ENCODE results near the gene QKI.
A peak's percentile ranks its signal among the peaks of the same experiment; 100 is the strongest.

QKI gene

DNA sequence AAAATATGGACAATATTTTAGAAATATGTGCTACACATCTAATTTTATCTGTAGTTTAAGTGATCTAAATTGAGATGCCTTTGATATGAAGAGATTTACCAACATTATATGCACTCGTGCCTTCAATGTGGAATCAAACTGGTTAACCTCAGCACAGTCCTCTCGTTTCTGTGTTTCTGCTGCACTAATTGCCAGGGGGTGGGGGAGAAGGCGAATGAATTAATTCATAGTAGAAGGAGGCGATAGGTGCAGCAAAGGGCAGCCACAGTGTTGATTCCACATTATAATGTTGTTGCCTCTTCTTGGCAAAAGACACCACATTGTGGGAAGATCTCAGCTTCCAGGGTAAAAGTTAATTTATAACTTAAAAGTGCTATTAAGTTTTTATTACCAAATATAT lies 161.6 kb downstream of the QKI start:
- POLR2A ChIA-PET, result no interaction called here
- CTCF ChIA-PET, result no interaction called here
- H3K4me1 ChIP-seq (ENCODE audit: control insufficient read depth, insufficient read depth, low read length), result peaks cover 5% of the 10 kb centered on the region; the same call in 1 of the 2 replicates

DNA sequence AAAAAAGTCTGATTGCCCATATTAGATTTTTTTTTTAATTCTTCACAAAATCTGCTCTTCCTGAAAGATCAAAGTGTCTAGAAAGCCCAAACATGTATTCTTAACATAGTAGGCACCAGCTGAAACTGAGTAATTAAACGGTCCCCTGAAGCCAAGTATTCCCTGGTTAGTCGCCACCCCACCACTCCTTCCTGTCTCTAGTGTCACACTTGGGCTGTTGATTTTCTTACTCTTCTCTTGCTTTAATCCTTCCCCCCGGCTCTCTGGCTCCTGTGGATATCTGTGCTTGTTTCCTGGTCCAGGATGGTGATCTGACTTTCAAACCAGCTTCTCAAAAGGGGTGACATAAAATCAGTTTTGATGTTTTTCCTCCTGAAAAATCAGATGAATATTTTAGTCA lies 162.9 kb downstream of the QKI start:
- CTCF ChIA-PET, result interaction anchor here (0.6 to 1.1 kb wide), 2 partner anchors 84 to 267 kb away, joined by 3 read pairs; no protein-coding TSS in a partner anchor
- no peak overlapping the region for H3K4me3 ChIP-seq (ENCODE audit: low read depth, low read length)
- peaks cover 5% of the 10 kb centered on the region; the same call in 1 of the 2 replicates for H3K4me1 ChIP-seq (ENCODE audit: control insufficient read depth, insufficient read depth, low read length)
- TF ChIP-seq ZNF157 (tag by site-specific recombination; IDR thresholded peaks at IDR 0.05) (no peak), ZNF266 (tag by site-specific recombination; IDR thresholded peaks at IDR 0.05; ENCODE audit: low read depth) (no peak), ZNF514 (tag by site-specific recombination; IDR thresholded peaks at IDR 0.05) (no peak), SP2 (tag by site-specific recombination; IDR thresholded peaks at IDR 0.05) (no peak), ZNF341 (tag by site-specific recombination; IDR thresholded peaks at IDR 0.05; ENCODE audit: low read depth) (peak; percentile 41; the same call in 1 of the 2 replicates)
- TF ChIP-seq, protein P1, sequence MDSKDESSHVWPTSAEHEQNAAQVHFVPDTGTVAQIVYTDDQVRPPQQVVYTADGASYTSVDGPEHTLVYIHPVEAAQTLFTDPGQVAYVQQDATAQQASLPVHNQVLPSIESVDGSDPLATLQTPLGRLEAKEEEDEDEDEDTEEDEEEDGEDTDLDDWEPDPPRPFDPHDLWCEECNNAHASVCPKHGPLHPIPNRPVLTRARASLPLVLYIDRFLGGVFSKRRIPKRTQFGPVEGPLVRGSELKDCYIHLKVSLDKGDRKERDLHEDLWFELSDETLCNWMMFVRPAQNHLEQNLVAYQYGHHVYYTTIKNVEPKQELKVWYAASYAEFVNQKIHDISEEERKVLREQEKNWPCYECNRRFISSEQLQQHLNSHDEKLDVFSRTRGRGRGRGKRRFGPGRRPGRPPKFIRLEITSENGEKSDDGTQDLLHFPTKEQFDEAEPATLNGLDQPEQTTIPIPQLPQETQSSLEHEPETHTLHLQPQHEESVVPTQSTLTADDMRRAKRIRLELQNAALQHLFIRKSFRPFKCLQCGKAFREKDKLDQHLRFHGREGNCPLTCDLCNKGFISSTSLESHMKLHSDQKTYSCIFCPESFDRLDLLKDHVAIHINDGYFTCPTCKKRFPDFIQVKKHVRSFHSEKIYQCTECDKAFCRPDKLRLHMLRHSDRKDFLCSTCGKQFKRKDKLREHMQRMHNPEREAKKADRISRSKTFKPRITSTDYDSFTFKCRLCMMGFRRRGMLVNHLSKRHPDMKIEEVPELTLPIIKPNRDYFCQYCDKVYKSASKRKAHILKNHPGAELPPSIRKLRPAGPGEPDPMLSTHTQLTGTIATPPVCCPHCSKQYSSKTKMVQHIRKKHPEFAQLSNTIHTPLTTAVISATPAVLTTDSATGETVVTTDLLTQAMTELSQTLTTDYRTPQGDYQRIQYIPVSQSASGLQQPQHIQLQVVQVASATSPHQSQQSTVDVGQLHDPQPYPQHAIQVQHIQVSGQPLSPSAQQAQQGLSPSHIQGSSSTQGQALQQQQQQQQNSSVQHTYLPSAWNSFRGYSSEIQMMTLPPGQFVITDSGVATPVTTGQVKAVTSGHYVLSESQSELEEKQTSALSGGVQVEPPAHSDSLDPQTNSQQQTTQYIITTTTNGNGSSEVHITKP (tag by site-specific recombination; IDR thresholded peaks at IDR 0.05), result 0 out of 2 replicates have a peak, but pooled peaks have one; percentile 23
- POLR2A ChIA-PET, result no interaction called here
- no peak overlapping the region for H3K27ac ChIP-seq (ENCODE audit: extremely low read depth, low read depth, low read length)
- peaks cover 0 to 10% of the 10 kb centered on the region in 2 experiments; a peak in 1 of 3 replicates for H3K36me3 ChIP-seq (ENCODE audit: control insufficient read depth in 2 of 2, insufficient read depth in 1 of 2, low read length in 2 of 2)
- H3K9me3 ChIP-seq (ENCODE audit: control insufficient read depth, insufficient read depth, low read depth, low read length), result no peaks in the 10 kb centered on the region

More for the DNA sequence above, 161.6 kb downstream of the QKI start:
- H3K4me3 ChIP-seq (ENCODE audit: low read depth, low read length), result no peak overlapping the region
- peaks cover 0 to 11% of the 10 kb centered on the region in 2 experiments; a peak in 1 of 3 replicates for H3K36me3 ChIP-seq (ENCODE audit: control insufficient read depth in 2 of 2, insufficient read depth in 1 of 2, low read length in 2 of 2)
- H3K27ac ChIP-seq (ENCODE audit: extremely low read depth, low read depth, low read length), result no peak overlapping the region
- no peaks in the 10 kb centered on the region for H3K9me3 ChIP-seq (ENCODE audit: control insufficient read depth, insufficient read depth, low read depth, low read length)
- TF ChIP-seq ZNF792 (tag by site-specific recombination; IDR thresholded peaks at IDR 0.05), result no peak
- TF ChIP-seq ZNF776 (tag by site-specific recombination; IDR thresholded peaks at IDR 0.05; ENCODE audit: borderline replicate concordance), result no peak
- TF ChIP-seq, protein P2, sequence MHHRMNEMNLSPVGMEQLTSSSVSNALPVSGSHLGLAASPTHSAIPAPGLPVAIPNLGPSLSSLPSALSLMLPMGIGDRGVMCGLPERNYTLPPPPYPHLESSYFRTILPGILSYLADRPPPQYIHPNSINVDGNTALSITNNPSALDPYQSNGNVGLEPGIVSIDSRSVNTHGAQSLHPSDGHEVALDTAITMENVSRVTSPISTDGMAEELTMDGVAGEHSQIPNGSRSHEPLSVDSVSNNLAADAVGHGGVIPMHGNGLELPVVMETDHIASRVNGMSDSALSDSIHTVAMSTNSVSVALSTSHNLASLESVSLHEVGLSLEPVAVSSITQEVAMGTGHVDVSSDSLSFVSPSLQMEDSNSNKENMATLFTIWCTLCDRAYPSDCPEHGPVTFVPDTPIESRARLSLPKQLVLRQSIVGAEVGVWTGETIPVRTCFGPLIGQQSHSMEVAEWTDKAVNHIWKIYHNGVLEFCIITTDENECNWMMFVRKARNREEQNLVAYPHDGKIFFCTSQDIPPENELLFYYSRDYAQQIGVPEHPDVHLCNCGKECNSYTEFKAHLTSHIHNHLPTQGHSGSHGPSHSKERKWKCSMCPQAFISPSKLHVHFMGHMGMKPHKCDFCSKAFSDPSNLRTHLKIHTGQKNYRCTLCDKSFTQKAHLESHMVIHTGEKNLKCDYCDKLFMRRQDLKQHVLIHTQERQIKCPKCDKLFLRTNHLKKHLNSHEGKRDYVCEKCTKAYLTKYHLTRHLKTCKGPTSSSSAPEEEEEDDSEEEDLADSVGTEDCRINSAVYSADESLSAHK (tag by site-specific recombination; IDR thresholded peaks at IDR 0.05), result no peak
- TF ChIP-seq, protein P3, sequence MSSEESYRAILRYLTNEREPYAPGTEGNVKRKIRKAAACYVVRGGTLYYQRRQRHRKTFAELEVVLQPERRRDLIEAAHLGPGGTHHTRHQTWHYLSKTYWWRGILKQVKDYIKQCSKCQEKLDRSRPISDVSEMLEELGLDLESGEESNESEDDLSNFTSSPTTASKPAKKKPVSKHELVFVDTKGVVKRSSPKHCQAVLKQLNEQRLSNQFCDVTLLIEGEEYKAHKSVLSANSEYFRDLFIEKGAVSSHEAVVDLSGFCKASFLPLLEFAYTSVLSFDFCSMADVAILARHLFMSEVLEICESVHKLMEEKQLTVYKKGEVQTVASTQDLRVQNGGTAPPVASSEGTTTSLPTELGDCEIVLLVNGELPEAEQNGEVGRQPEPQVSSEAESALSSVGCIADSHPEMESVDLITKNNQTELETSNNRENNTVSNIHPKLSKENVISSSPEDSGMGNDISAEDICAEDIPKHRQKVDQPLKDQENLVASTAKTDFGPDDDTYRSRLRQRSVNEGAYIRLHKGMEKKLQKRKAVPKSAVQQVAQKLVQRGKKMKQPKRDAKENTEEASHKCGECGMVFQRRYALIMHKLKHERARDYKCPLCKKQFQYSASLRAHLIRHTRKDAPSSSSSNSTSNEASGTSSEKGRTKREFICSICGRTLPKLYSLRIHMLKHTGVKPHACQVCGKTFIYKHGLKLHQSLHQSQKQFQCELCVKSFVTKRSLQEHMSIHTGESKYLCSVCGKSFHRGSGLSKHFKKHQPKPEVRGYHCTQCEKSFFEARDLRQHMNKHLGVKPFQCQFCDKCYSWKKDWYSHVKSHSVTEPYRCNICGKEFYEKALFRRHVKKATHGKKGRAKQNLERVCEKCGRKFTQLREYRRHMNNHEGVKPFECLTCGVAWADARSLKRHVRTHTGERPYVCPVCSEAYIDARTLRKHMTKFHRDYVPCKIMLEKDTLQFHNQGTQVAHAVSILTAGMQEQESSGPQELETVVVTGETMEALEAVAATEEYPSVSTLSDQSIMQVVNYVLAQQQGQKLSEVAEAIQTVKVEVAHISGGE (tag by site-specific recombination; conservative IDR thresholded peaks at IDR 0.05; ENCODE audit: low read depth), result no peak
- TF ChIP-seq, protein P4, sequence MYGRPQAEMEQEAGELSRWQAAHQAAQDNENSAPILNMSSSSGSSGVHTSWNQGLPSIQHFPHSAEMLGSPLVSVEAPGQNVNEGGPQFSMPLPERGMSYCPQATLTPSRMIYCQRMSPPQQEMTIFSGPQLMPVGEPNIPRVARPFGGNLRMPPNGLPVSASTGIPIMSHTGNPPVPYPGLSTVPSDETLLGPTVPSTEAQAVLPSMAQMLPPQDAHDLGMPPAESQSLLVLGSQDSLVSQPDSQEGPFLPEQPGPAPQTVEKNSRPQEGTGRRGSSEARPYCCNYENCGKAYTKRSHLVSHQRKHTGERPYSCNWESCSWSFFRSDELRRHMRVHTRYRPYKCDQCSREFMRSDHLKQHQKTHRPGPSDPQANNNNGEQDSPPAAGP (tag by site-specific recombination; IDR thresholded peaks at IDR 0.05), result no peak
- no peak for TF ChIP-seq ZNF544 (tag by site-specific recombination; IDR thresholded peaks at IDR 0.05)
- TF ChIP-seq ZNF146 (tag by site-specific recombination; IDR thresholded peaks at IDR 0.05), result no peak
- no peak for TF ChIP-seq ZNF501 (tag by site-specific recombination; IDR thresholded peaks at IDR 0.05)

Measured in HEK293 (cell line).